PFSK-1 (cell line): ENCODE results near the gene NME8. TPM values are rescaled to one million over a fixed set of nuclear protein-coding genes. Genes with fewer than 3 reads are reported as not detected.

Experiments used
- FOXP2 ChIP-seq: optimal IDR thresholded peaks from 2 replicates; pipeline ENCODE3; 2011; ENCODE audit warnings: borderline replicate concordance, control low read depth, inconsistent platforms; ENCODE audit not compliant: insufficient read depth; ENCODE audit errors: extremely low read length, extremely low read depth
- POLR2AphosphoS5 ChIP-seq: IDR thresholded peaks from 2 replicates; pipeline ENCODE4 v1.6.1; 2012; ENCODE audit warnings: low read depth, mild to moderate bottlenecking, control low read depth, low read length, moderate library complexity
- SIN3A ChIP-seq: IDR thresholded peaks from 2 replicates; pipeline ENCODE4 v1.6.1; 2012; ENCODE audit warnings: mild to moderate bottlenecking, low read length, moderate library complexity, borderline replicate concordance; ENCODE audit not compliant: insufficient read depth
- TAF1 ChIP-seq: IDR thresholded peaks from 2 replicates; pipeline ENCODE4 v1.6.1; 2012; ENCODE audit warnings: low read length, control low read depth, borderline replicate concordance; ENCODE audit not compliant: insufficient read depth
- polyA plus RNA-seq: library from polyadenylated mRNA; unstranded; fragments of >200 nt; gene quantifications from one replicate; pipeline ENCODE4 v1.2.1, GENCODE V29; 2012; ENCODE audit warnings: low read depth, missing spikeins; ENCODE audit not compliant: insufficient read length
- TF ChIP-seq, protein P1 (sequence below), 2 experiments: IDR thresholded peaks; 2 replicates each; pipeline versions ENCODE4 v1.6.1 to v1.8.0; 2011 to 2012; ENCODE audit warnings: low read depth in 2 of 2, low read length in 2 of 2, control low read depth in 1 of 2, inconsistent platforms in 1 of 2, mild to moderate bottlenecking in 1 of 2, moderate library complexity in 1 of 2; ENCODE audit not compliant: insufficient read depth in 1 of 2

NME8 gene, protein sequence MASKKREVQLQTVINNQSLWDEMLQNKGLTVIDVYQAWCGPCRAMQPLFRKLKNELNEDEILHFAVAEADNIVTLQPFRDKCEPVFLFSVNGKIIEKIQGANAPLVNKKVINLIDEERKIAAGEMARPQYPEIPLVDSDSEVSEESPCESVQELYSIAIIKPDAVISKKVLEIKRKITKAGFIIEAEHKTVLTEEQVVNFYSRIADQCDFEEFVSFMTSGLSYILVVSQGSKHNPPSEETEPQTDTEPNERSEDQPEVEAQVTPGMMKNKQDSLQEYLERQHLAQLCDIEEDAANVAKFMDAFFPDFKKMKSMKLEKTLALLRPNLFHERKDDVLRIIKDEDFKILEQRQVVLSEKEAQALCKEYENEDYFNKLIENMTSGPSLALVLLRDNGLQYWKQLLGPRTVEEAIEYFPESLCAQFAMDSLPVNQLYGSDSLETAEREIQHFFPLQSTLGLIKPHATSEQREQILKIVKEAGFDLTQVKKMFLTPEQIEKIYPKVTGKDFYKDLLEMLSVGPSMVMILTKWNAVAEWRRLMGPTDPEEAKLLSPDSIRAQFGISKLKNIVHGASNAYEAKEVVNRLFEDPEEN
- polyA plus RNA-seq, result not detected

DNA sequence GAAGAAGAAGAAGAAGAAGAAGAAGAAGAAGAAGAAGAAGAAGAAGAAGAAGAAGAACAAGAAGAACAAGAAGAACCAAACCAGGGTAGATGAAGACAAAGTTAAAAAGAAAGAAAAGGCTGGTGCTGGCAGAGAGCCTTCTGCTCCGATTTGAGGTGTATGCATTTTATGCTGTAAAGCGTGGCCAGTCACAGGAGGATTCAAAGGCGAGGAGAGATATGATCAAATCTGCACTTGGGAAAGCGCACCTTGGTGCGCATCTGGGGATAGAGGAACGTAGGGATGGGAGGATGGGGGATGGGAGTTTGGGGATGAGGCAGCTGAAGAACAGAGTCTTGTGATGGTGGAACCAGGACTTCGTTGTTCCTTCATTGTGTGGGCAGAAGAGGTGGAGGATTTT lies at the start of gene NME8:
NME8 (plus strand) TSS at position 301 of the 400 bp plus-strand sequence. CDS start 1,670 bp downstream, outside the sequence.
- TF ChIP-seq POLR2AphosphoS5, result no peak
- TF ChIP-seq, protein P1, sequence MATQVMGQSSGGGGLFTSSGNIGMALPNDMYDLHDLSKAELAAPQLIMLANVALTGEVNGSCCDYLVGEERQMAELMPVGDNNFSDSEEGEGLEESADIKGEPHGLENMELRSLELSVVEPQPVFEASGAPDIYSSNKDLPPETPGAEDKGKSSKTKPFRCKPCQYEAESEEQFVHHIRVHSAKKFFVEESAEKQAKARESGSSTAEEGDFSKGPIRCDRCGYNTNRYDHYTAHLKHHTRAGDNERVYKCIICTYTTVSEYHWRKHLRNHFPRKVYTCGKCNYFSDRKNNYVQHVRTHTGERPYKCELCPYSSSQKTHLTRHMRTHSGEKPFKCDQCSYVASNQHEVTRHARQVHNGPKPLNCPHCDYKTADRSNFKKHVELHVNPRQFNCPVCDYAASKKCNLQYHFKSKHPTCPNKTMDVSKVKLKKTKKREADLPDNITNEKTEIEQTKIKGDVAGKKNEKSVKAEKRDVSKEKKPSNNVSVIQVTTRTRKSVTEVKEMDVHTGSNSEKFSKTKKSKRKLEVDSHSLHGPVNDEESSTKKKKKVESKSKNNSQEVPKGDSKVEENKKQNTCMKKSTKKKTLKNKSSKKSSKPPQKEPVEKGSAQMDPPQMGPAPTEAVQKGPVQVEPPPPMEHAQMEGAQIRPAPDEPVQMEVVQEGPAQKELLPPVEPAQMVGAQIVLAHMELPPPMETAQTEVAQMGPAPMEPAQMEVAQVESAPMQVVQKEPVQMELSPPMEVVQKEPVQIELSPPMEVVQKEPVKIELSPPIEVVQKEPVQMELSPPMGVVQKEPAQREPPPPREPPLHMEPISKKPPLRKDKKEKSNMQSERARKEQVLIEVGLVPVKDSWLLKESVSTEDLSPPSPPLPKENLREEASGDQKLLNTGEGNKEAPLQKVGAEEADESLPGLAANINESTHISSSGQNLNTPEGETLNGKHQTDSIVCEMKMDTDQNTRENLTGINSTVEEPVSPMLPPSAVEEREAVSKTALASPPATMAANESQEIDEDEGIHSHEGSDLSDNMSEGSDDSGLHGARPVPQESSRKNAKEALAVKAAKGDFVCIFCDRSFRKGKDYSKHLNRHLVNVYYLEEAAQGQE (IDR thresholded peaks at IDR 0.05; ENCODE audit: insufficient read depth in 1 of 2, low read depth in 2 of 2, low read length in 2 of 2), result no peak
- no peak for TF ChIP-seq TAF1
- TF ChIP-seq FOXP2, result no peak
- no peak for TF ChIP-seq SIN3A

DNA sequence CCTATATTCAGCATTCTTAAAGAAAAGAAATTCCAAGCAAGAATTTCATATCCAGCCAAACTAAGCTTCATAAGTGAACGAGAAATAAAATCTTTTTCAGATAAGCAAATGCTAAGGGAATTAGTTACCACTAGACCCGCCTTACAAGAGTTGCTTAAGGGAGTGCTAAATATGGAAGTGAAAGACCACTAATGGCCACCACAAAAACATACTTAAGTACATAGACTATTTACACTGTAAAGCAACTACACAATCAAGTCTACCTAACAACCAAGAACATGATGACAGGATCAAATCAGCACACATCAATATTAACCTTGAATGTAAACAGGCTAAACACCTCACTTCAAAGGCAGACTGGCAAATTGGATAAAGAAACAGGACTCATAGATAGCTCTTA lies 42.2 kb upstream of the NME8 start:
- TF ChIP-seq, protein P1 (IDR thresholded peaks at IDR 0.05; ENCODE audit: insufficient read depth in 1 of 2, low read depth in 2 of 2, low read length in 2 of 2), result no peak
- TF ChIP-seq TAF1, result no peak
- no peak for TF ChIP-seq FOXP2
- no peak for TF ChIP-seq POLR2AphosphoS5
- no peak for TF ChIP-seq SIN3A

DNA sequence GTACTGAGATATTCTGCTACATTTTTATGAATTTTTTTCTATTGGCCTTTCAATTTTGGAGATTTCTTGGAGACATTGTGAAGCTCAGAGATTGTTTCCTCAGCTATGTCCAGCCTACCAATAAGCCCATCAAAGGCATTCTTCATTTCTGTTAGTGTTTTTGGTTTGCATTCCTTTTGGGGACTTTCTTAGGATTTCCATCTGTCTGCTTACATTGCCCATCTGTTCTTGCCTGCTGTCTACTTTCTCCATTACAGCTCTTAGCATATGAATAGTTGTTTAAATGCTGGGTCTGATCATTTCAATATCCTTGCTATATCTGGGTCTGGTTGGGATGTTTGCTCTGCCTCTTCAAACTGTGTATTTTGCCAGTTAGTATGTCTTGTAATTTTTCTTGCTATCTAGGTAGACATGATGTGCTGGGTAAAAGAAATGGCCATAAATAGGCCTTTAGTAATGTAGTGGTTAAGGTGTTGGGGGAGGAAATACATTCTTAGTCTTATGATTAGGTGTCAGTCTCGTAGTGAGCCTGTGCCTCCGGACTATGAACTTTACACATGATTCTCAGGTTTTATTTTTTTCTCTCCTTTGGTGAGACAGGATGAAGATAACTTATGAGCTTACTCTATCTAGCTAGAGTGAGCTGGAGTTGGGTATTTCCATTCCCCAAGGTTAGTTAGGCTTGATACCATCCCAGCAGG lies 32.6 kb upstream of the NME8 start:
- TF ChIP-seq, protein P1 (IDR thresholded peaks at IDR 0.05; ENCODE audit: insufficient read depth in 1 of 2, low read depth in 2 of 2, low read length in 2 of 2), result no peak
- TF ChIP-seq SIN3A (no peak), FOXP2 (no peak), TAF1 (no peak)

DNA sequence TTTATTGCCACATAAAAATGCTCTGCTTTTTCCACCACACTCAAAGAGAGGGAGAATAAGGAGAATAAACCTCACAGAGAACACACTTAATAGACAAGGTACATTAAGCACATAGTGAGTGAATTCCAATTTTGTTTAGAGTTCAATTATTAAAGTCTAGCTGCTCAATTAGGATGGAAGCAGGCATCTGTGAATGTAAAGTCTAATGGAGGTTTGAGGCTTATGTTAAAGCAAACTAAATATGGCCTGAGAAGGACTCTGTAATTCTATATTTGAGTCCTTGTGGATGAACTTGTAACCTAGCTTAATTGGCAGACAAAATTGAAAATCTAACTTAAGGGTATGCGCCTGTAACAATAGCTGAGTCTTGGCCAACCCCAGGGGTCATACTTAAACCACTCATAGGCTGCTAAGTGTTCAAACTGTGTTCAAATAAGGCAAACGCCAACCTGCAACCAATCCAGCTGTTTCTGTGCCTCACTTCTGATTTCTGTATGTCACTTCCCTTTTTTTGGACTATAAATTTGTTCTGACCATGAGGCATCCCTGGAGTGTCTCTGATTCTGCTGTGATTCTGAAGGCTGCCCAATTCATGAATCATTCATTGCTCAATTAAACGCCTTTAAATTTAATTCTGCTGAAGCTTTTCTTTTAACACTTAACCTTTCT lies 31.3 kb upstream of the NME8 start:
- TF ChIP-seq POLR2AphosphoS5 (no peak), FOXP2 (no peak), TAF1 (no peak), SIN3A (no peak)
- TF ChIP-seq, protein P1 (IDR thresholded peaks at IDR 0.05; ENCODE audit: insufficient read depth in 1 of 2, low read depth in 2 of 2, low read length in 2 of 2), result no peak
